Pancreas (tissue), 10 donors: ENCODE measurements around the gene CYP26B1. TPM values are rescaled to one million over a fixed set of nuclear protein-coding genes. Genes with fewer than 3 reads are reported as not detected.

Experiments
- ATAC-seq, 4 donors: fragments of 200-7000 bp; cut with Tn5 transposase; one replicate each; pipeline versions ENCODE4 v1.8.0 to v1.9.1; 2020; ENCODE audit warnings: mild to moderate bottlenecking in 4 of 4, moderate library complexity in 4 of 4
- DNase-seq, 6 donors: peaks; one replicate each; pipeline ENCODE4 v3.0.0-alpha.2; 2020
- FAIRE-seq: peaks from 2 replicates; lab custom pipeline; 2012; peaks lifted over from hg19 to GRCh38; lab: Jason Lieb, UNC
- H3K27ac ChIP-seq, 4 donors: fragments of 200-600 bp; sonication (generic); 1 replicate in 3 of 4; 2 replicates in 1 of 4; pipeline versions ENCODE4 v1.5.0 to v1.8.0; 2020
- H3K27me3 ChIP-seq, 4 donors: fragments of 200-600 bp; one replicate each; pipeline ENCODE4 v1.8.0; 2021
- H3K36me3 ChIP-seq, 3 donors: fragments of 200-600 bp; sonication (generic) in 1 of 3; one replicate each; pipeline versions ENCODE4 v1.5.0 to v1.8.0; 2020 to 2021
- H3K4me1 ChIP-seq, 3 donors: fragments of 200-600 bp; one replicate each; pipeline ENCODE4 v1.8.0; 2021
- H3K4me3 ChIP-seq, 4 donors: fragments of 200-600 bp; sonication (generic) in 2 of 4; one replicate each; pipeline versions ENCODE4 v1.5.0 to v1.8.0; 2020 to 2021
- H3K9me3 ChIP-seq, 4 donors: fragments of 200-600 bp; one replicate each; pipeline ENCODE4 v1.8.0; 2021
- WGBS, 2 donors: extraction: QIAGEN DNeasy Blood & Tissue Kit; methylation state at CpG; one replicate each; pipeline ENCODE4 v1.1.7; 2013; 5-methylcytosine and 5-hydroxymethylcytosine counted together
- intact Hi-C, 3 donors: fragments of 100-400 bp; cut with DNase I; formaldehyde crosslinking; loops; one replicate each; pipeline versions ENCODE4 v1.11.1 to v1.14.2; 2022
- polyA plus RNA-seq, 2 donors: library from polyadenylated mRNA; stranded (reverse); fragments of 200-250 nt; gene quantifications; one replicate each; pipeline ENCODE4 v1.2.3, GENCODE V29; 2013
- total RNA-seq, 6 donors: library from RNA; stranded (reverse); fragmentation: NEBNext Ultra II Directional in 4 of 6; extraction: Animal tissue kit (Norgen Biotek cat#: 25700) in 4 of 6; gene quantifications; one replicate each; pipeline versions ENCODE4 v1.2.1 to v1.2.4, GENCODE V29; 2021 to 2023
- TF ChIP-seq, protein P1 (sequence below), 4 donors: fragments of 200-600 bp; sonication (generic) in 3 of 4; IDR thresholded peaks; one replicate each; pipeline versions ENCODE4 v1.5.0 to v1.8.0; 2021; ENCODE audit warnings: antibody characterized with exemption in 4 of 4
- donor health status: healthy with polysubstance abuse.
- donor health status: DM: no; HTN: no; CAD: no; lungs with moderate emphysema.
- donor health status: DM: no; HTN: no; CAD: no.
- donor health status: control.
- donor health status: control.
- donor health status: Bipolar disorder and iron deficiency.
- donor health status: DM: yes; HTN: yes; CAD: no.
- donor health status: DM: no; HTN: no; CAD: no.
- donor health status: DM: no; HTN: no; CAD: no.
- donor health status: DM: yes; HTN: yes; CAD: no.

Gene CYP26B1
- total and polyA plus RNA-seq, 8 donors, result 0.16 to 1.3 (median 0.46) TPM

DNA sequence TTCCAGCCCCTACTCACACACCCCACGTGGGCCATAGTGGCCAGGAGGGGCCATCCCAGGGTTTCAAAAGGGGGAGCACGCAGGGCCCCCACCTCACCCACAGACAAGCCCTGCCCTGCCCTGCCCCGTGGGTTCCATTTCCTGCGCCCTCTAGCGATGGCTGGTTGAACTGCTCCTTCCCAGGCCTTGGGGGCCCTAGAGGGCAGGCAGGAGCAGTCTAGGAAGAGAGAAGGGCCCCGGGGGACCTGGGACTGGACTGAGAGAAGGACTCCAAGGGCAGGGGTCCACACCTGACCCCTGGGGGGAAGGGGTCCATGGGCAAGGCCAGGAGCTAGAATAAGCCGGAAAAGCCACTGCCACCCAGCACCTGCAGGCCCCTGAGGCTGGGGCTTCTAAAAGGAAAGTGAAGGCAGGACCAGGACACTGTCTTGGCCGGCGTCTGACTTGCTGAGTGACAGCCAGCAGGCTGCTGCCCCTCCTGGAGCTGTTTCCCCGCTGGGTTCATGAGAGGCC lies 10.1 kb downstream of the CYP26B1 start:
- H3K4me3 ChIP-seq, result no peak overlapping the region
- TF ChIP-seq, protein P1, sequence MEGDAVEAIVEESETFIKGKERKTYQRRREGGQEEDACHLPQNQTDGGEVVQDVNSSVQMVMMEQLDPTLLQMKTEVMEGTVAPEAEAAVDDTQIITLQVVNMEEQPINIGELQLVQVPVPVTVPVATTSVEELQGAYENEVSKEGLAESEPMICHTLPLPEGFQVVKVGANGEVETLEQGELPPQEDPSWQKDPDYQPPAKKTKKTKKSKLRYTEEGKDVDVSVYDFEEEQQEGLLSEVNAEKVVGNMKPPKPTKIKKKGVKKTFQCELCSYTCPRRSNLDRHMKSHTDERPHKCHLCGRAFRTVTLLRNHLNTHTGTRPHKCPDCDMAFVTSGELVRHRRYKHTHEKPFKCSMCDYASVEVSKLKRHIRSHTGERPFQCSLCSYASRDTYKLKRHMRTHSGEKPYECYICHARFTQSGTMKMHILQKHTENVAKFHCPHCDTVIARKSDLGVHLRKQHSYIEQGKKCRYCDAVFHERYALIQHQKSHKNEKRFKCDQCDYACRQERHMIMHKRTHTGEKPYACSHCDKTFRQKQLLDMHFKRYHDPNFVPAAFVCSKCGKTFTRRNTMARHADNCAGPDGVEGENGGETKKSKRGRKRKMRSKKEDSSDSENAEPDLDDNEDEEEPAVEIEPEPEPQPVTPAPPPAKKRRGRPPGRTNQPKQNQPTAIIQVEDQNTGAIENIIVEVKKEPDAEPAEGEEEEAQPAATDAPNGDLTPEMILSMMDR (IDR thresholded peaks at IDR 0.05), result peak; percentile 86 to 91 (median 88)
- H3K27ac ChIP-seq, result no peak overlapping the region
- ATAC-seq, result peak; percentile 75 to 90 (median 80)
- no peaks in the 10 kb centered on the region for H3K36me3 ChIP-seq
- no peaks in the 10 kb centered on the region for H3K9me3 ChIP-seq
- peak in 5 of 6 donors; percentile 29 to 92 (median 74) for DNase-seq
- no peak for FAIRE-seq
- no peaks in the 10 kb centered on the region for H3K27me3 ChIP-seq
- 18 to 19% methylated on average over 10 of the region's 10 CpGs for whole genome bisulfite sequencing, 2 donors
- H3K4me1 ChIP-seq, result no peaks in the 10 kb centered on the region
- intact Hi-C loops, result no loop called here

DNA sequence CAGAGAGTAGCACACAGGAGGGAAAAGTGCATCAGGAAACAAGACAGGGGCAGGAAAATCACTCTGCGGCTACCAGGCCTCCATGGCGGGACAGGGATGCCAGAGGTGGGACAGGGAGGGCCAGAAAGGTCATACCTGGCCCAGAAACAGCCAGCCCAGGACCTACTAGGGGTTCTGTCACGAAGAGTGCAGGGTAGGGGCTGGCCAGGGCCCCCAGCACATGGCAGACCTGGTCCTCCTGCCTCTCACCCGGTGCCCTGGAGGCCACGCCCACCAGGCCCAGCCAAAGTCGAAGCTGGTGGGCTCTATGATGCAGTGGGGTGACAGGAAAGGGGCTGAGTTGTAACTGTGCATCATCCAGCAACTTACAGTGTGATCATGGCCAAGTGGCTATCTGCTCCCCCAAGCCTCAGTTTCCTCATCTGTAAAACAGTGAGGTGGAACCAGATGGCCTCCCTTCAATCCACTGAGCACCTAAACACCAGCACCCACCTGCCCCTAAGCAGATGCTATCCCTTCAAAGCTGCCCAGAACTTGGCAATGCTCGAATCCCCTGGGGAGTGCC lies 10.6 kb downstream of the CYP26B1 start:
- TF ChIP-seq, protein P1 (IDR thresholded peaks at IDR 0.05), result no peak
- H3K9me3 ChIP-seq, result no peaks in the 10 kb centered on the region
- no peak overlapping the region for H3K27ac ChIP-seq
- peak in 2 of 6 donors; percentile 39 to 41 for DNase-seq
- H3K36me3 ChIP-seq, result no peaks in the 10 kb centered on the region
- no peaks in the 10 kb centered on the region for H3K27me3 ChIP-seq
- H3K4me1 ChIP-seq, result no peaks in the 10 kb centered on the region
- WGBS, 2 donors, result 46 to 51% methylated on average over 7 of the region's 7 CpGs
- H3K4me3 ChIP-seq, result no peak overlapping the region
- intact Hi-C loops, result no loop called here
- ATAC-seq, result no peak
- FAIRE-seq, result no peak

- DNase-seq (no peak), FAIRE-seq (no peak), ATAC-seq (no peak)
- H3K9me3 ChIP-seq, result no peaks in the 10 kb centered on the region
- intact Hi-C loops, result no loop called here
- no peaks in the 10 kb centered on the region for H3K27me3 ChIP-seq
- WGBS, 2 donors, result 71 to 75% methylated on average over 10 of the region's 10 CpGs
- TF ChIP-seq, protein P1 (IDR thresholded peaks at IDR 0.05), result no peak
- no peak overlapping the region for H3K4me3 ChIP-seq
- H3K27ac ChIP-seq, result no peak overlapping the region
- no peaks in the 10 kb centered on the region for H3K4me1 ChIP-seq
- H3K36me3 ChIP-seq, result no peaks in the 10 kb centered on the region
These were observed 11.3 kb downstream of the CYP26B1 start for GRCh38 chr2:72136331-72136730.

GRCh38 chr2:72135921-72136320 lies 11.7 kb downstream of the CYP26B1 start:
- TF ChIP-seq, protein P1 (IDR thresholded peaks at IDR 0.05), result no peak
- DNase-seq, result no peak

More at GRCh38 chr2:72135921-72136320, 11.7 kb downstream of the CYP26B1 start:
- no peaks in the 10 kb centered on the region for H3K36me3 ChIP-seq
- FAIRE-seq, result no peak
- no peaks in the 10 kb centered on the region for H3K4me1 ChIP-seq
- H3K9me3 ChIP-seq, result no peaks in the 10 kb centered on the region
- no peaks in the 10 kb centered on the region for H3K27me3 ChIP-seq
- no peak for ATAC-seq
- intact Hi-C loops, result no loop called here
- 68 to 78% methylated on average over 8 of the region's 8 CpGs for WGBS, 2 donors
- no peak overlapping the region for H3K4me3 ChIP-seq
- no peak overlapping the region for H3K27ac ChIP-seq
